K562 (cell line): Measurements from ENCODE around the gene PUS10. TPM values are rescaled to one million over a fixed set of nuclear protein-coding genes. Genes with fewer than 3 reads are reported as not detected.

ENCODE experiments used
- ATAC-seq: fragments of 200-7000 bp; cut with Tn5 transposase; 3 replicates; pipeline ENCODE4 v1.9.1; 2020; ENCODE audit warnings: moderate library complexity
- BruUV-seq: library from RNA; stranded (reverse); fragments of 400-500 nt; replicated peaks from 2 replicates; lab custom pipeline; 2021; lab: Mats Ljungman, UMichigan
- CTCF ChIA-PET: fragments of 300-600 bp; formaldehyde crosslinking; extraction: SDS; loops from one replicate; lab custom pipeline; 2021; ENCODE audit warnings: low intra/inter-chr PET ratio; lab: Yijun Ruan, JAX
- POLR2A ChIA-PET: fragments of 300-600, 350-650 bp; sonication (Branson Sonifier 250); formaldehyde crosslinking; extraction: SDS; loops from one replicate; lab custom pipeline; 2021; ENCODE audit warnings: antibody characterized with exemption, inconsistent platforms; lab: Yijun Ruan, JAX
- DNase-seq, 4 experiments: peaks; one replicate each; pipeline versions ENCODE4 v3.0.0 to v3.0.0-alpha.2; 2011 to 2018; ENCODE audit warnings: low spot score in 3 of 4, mixed read lengths in 3 of 4; ENCODE audit errors: extremely low read depth in 1 of 4
- FAIRE-seq: peaks from 2 replicates; lab custom pipeline; 2011; peaks lifted over from hg19 to GRCh38; lab: Jason Lieb, UNC
- H2AFZ ChIP-seq: 2 replicates; pipeline ENCODE4 v1.6.0; 2011; ENCODE audit warnings: low read depth, low read length, control low read depth, inconsistent platforms
- H3K27ac ChIP-seq: fragments of 200-600 bp; 3 replicates; pipeline ENCODE4 v1.8.0; 2011; ENCODE audit warnings: low read depth, mild to moderate bottlenecking, control low read depth, inconsistent platforms, low read length, moderate library complexity, mixed read lengths; ENCODE audit errors: extremely low read depth
- H3K27me3 ChIP-seq, 2 experiments: fragments of 300-600 bp in 1 of 2; 2 replicates in 1 of 2; 3 replicates in 1 of 2; pipeline versions ENCODE4 v1.6.0 to v1.8.0; 2011; ENCODE audit warnings: inconsistent platforms in 2 of 2, low read length in 2 of 2, mild to moderate bottlenecking in 1 of 2, mixed read lengths in 1 of 2, moderate library complexity in 1 of 2; ENCODE audit not compliant: control insufficient read depth in 2 of 2, insufficient read depth in 2 of 2
- H3K36me3 ChIP-seq: fragments of 300-600 bp; 3 replicates; pipeline ENCODE4 v1.8.0; 2011; ENCODE audit warnings: mild to moderate bottlenecking, low read length, inconsistent platforms; ENCODE audit not compliant: control insufficient read depth, insufficient read depth
- H3K4me1 ChIP-seq, 2 experiments: fragments of 200-600 bp in 1 of 2; replicated peaks in 1 of 2; 2 replicates in 1 of 2; 3 replicates in 1 of 2; pipeline versions ENCODE4 v1.5.1 to v1.8.0; 2011; ENCODE audit warnings: inconsistent platforms in 2 of 2, low read length in 2 of 2, mild to moderate bottlenecking in 1 of 2, mixed read lengths in 1 of 2, moderate library complexity in 1 of 2; ENCODE audit not compliant: control insufficient read depth in 2 of 2, insufficient read depth in 2 of 2
- H3K4me2 ChIP-seq: 2 replicates; pipeline ENCODE4 v1.6.1; 2011; ENCODE audit warnings: low read length, control low read depth, inconsistent platforms, mixed read lengths; ENCODE audit not compliant: insufficient read depth
- H3K4me3 ChIP-seq: fragments of 200-600 bp; sonication (generic), shearing (Covaris generic); 2 replicates; pipeline ENCODE4 v1.5.1; 2016; ENCODE audit warnings: control low read depth, inconsistent platforms
- H3K79me2 ChIP-seq: fragments of 200-600 bp; 3 replicates; pipeline ENCODE4 v1.8.0; 2011; ENCODE audit warnings: low read length, inconsistent platforms; ENCODE audit not compliant: control insufficient read depth, insufficient read depth
- H3K9ac ChIP-seq, 2 experiments: 2 replicates each; pipeline versions ENCODE4 v1.6.0 to v1.6.1; 2011; ENCODE audit warnings: low read depth in 2 of 2, low read length in 2 of 2, control low read depth in 1 of 2, inconsistent platforms in 1 of 2, mild to moderate bottlenecking in 1 of 2, mixed read lengths in 1 of 2; ENCODE audit not compliant: insufficient read depth in 1 of 2
- H3K9me1 ChIP-seq: one replicate; pipeline ENCODE4 v1.6.0; 2011; ENCODE audit warnings: inconsistent platforms, mild to moderate bottlenecking, low read length, moderate library complexity; ENCODE audit not compliant: control insufficient read depth, insufficient read depth
- H3K9me3 ChIP-seq: replicated peaks from 2 replicates; pipeline ENCODE4 v1.5.1; 2011; ENCODE audit warnings: low read depth, low read length, inconsistent platforms; ENCODE audit not compliant: control insufficient read depth, insufficient read depth
- H4K20me1 ChIP-seq: replicated peaks from 2 replicates; pipeline ENCODE4 v1.6.1; 2011; ENCODE audit warnings: low read length, inconsistent platforms, mixed read lengths; ENCODE audit not compliant: control insufficient read depth, insufficient read depth
- CREBBP ChIP-seq: IDR thresholded peaks from one replicate; pipeline ENCODE4 v1.6.1; 2012; ENCODE audit warnings: low read depth, mild to moderate bottlenecking, control low read depth, inconsistent platforms, low read length
- NFIC ChIP-seq: fragments of 450-650 bp; IDR thresholded peaks from 2 replicates; pipeline ENCODE4 v1.6.1; 2017; ENCODE audit warnings: mild to moderate bottlenecking, inconsistent platforms
- NFXL1 ChIP-seq: fragments of 450-650 bp; formaldehyde crosslinking; IDR thresholded peaks from 2 replicates; pipeline ENCODE4 v1.4.0; 2021; ENCODE audit warnings: mild to moderate bottlenecking
- PRMT5 ChIP-seq: sonication (generic); formaldehyde crosslinking; IDR thresholded peaks from 2 replicates; pipeline ENCODE4 v1.5.0; 2020; ENCODE audit warnings: missing genetic modification reagents
- TEAD2 ChIP-seq: fragments of 450-650 bp; IDR thresholded peaks from 2 replicates; pipeline ENCODE4 v1.6.1; 2016; ENCODE audit warnings: missing genetic modification characterization, control low read depth, missing compliant biosample characterization
- ZNF24 ChIP-seq: fragments of 450-650 bp; IDR thresholded peaks from 2 replicates; pipeline ENCODE4 v1.6.1; 2016
- ZNF253 ChIP-seq: fragments of 250-450 bp; sonication (Bioruptor Pico); conservative IDR thresholded peaks from 2 replicates; pipeline ENCODE4 v1.6.1; 2021; ENCODE audit warnings: mild to moderate bottlenecking
- WGBS: fragments of 100-300 bp; shearing (Covaris generic); methylation state at CpG from one replicate; pipeline ENCODE4 v1.1.6; 2016; ENCODE audit warnings: low coverage, mixed read lengths; ENCODE audit not compliant: insufficient coverage; ENCODE audit errors: missing lambda C conversion rate; 5-methylcytosine and 5-hydroxymethylcytosine counted together
- in situ Hi-C: fragments of 300-500 bp; cut with MboI; formaldehyde crosslinking; loops from 4 replicates; pipeline ENCODE4 v1.15.0; 2018; ENCODE audit warnings: inconsistent platforms, mixed read lengths
- intact Hi-C: fragments of 100-400 bp; cut with micrococcal nuclease; formaldehyde crosslinking; loops from 2 replicates; pipeline ENCODE4 v1.14.2; 2022
- polyA plus RNA-seq, 8 experiments: library from polyadenylated mRNA; depleted of rRNA in 4 of 8; stranded (reverse) in 5 of 8; unstranded in 3 of 8; fragments of >200 nt; fragmentation: Nextera tagmentation in 2 of 8; fragmentation: Illumina TruSeq in 1 of 8; extraction: Ambion mirVana in 2 of 8; extraction: Trizol in 1 of 8; gene quantifications; 2 replicates each; pipeline versions ENCODE4 v1.2.1 to v1.2.3, GENCODE V29; 2011 to 2014; ENCODE audit warnings: inconsistent platforms in 1 of 8, missing spikeins in 1 of 8
- total RNA-seq, 7 experiments: library from RNA; depleted of rRNA in 6 of 7; stranded (reverse); fragments of >200 nt in 6 of 7; fragmentation: Illumina TruSeq in 2 of 7; extraction: Trizol in 2 of 7; gene quantifications; 2 replicates each; pipeline versions ENCODE4 v1.2.1 to v1.2.3, GENCODE V29; 2011 to 2021; ENCODE audit warnings: low replicate concordance in 1 of 7

Gene PUS10
- total and polyA plus RNA-seq, 9 of the 15 experiments (the other 6 are each of a cell fraction or from before 2014, with no cell fraction given): 5.0 to 10.7 (median 7.6) TPM

DNA sequence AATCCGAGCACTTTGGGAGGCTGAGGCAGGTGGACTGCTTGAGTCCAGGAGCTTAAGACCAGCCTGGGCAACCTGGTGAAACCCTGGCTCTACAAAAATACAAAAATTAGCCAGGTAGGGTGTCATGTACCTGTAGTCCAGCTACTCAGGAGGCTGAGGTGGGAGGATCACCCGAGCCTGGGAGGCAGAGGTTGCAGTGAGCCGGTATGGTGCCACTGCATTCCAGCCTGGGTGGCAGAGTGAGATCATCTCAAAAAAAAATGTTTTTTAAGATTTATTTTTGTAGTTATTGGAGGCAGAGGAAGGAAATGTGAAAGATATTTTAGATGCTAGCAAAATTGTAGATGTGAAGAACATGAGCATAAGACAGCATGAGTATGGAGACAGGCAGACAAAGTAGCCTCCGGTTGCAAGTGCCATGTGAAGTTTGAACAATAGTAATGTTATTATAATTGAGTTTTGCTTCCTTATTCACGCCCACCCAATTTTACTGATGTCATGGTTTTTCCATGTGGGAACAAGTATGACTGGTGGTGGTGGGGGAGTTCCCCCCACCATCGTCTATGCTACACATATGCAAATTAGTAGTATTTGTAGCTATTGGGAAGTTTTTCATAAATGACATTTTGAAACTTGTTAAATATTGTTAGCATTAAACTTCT, 118.7 kb downstream of the PUS10 start:
- DNase-seq (no peak), ATAC-seq (no peak), FAIRE-seq (no peak)
- POLR2A ChIA-PET: no interaction called here
- intact Hi-C loops (no loop called here), in situ Hi-C loops (no loop called here)
- H3K4me1 ChIP-seq: no peaks in the 10 kb centered on the region
- no peak overlapping the region for H3K9ac ChIP-seq
- no peaks in the 10 kb centered on the region; the same call in 1 of the 2 replicates for H4K20me1 ChIP-seq
- 90% methylated on average over 6 of the region's 6 CpGs for WGBS
- CTCF ChIA-PET: no interaction called here
- no peak overlapping the region for H2AFZ ChIP-seq
- no peak overlapping the region for H3K27ac ChIP-seq
- no peaks in the 10 kb centered on the region for H3K9me3 ChIP-seq
- no peaks in the 10 kb centered on the region for H3K27me3 ChIP-seq
- no peak overlapping the region for H3K4me2 ChIP-seq
- TF ChIP-seq NFXL1 (CRISPR knock-in tag) (no peak), CREBBP (no peak), PRMT5 (CRISPR knock-in tag) (no peak), TEAD2 (tag) (no peak)
- H3K4me3 ChIP-seq: no peak overlapping the region
- no peaks in the 10 kb centered on the region for H3K79me2 ChIP-seq
- peaks cover 64% of the 10 kb centered on the region for H3K36me3 ChIP-seq
- H3K9me1 ChIP-seq: no peaks in the 10 kb centered on the region
- no TSS peak for BruUV-seq

DNA sequence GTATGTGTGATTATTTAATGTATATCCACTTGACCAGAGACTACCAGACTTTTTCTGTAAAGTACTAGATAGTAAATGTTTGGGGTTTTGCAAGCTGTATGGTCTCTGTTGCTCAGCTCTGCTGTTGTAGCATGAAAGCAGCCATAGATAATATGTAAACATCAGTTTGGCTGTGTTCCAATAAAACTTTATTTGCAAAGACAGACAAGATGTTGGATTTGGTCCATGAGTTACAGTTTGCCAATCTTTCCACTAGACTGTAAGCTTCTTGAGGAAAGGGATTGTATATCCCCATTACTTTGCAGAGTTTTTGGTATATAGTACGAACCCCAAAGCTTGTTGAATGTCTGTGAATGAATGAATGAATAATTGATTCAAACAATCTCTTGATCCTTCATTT, 119.5 kb downstream of the PUS10 start:
- in situ Hi-C loops (no loop called here), intact Hi-C loops (no loop called here)
- Histone ChIP-seq H4K20me1 (no peaks in the 10 kb centered on the region; the same call in 1 of the 2 replicates), H3K9me3 (no peaks in the 10 kb centered on the region), H3K4me2 (no peak overlapping the region), H3K4me3 (no peak overlapping the region), H3K27me3 (no peaks in the 10 kb centered on the region), H3K36me3 (peaks cover 71% of the 10 kb centered on the region), H2AFZ (no peak overlapping the region), H3K79me2 (no peaks in the 10 kb centered on the region), H3K4me1 (no peaks in the 10 kb centered on the region), H3K9ac (no peak overlapping the region), H3K27ac (no peak overlapping the region), H3K9me1 (no peaks in the 10 kb centered on the region)
- FAIRE-seq (no peak), DNase-seq (no peak), ATAC-seq (no peak)
- CTCF ChIA-PET: no interaction called here
- WGBS: 100% methylated on average over 1 of the region's 1 CpG
- BruUV-seq: no TSS peak
- POLR2A ChIA-PET: no interaction called here
- TF ChIP-seq ZNF24 (0 out of 2 replicates have a peak, but pooled peaks have one; percentile 61), NFIC (peak; percentile 76), ZNF253 (no peak)
